HG03460 (cell line): ENCODE measurements around the gene NEAT1.

Experiments used
- ATAC-seq: cut with Tn5 transposase; IDR thresholded peaks from one replicate; pipeline ENCODE4 v1.9.1; 2021; ENCODE audit not compliant: unreplicated experiment

The NEAT1 gene

DNA sequence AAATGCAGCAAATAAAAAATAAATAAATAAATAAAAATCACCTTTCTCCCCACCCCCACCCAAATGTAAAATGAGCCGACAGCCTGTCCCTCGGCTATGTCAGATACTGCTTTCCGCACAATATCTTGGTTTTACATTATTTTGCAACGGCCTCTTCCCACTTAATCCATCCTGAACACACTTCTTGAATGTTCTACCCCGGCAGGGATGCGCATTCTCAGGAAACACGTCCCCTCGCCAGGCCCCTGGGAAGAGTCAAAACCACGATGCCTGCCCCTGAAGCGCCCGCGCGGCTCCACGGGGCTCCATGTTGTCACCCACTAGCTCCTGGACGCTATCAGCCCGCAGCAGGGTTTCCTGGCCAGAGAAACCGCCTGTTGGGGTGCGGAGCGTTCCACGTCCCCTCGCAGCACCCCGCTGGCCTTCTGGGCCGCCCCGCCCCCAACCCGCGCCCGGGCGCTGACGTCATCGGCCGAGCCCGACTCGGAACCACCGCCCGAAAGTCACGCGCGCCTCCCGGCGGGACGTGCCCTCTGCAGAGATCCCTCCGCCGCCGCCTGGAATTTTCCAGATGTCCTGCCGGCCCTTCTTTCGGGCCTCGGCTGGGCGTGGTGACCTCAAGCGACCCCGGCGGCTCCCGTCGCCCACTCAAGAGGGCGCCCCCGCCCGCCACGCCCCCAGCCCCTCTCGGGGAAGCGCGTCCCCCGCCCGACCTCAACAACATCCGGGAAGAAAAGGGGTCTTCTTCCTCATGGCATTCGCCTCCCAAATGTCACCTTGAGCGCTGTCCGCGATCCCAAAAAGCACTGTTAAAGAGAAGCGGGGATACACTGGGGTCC, 585 bp upstream of the NEAT1 start:
- no peak for ATAC-seq

DNA sequence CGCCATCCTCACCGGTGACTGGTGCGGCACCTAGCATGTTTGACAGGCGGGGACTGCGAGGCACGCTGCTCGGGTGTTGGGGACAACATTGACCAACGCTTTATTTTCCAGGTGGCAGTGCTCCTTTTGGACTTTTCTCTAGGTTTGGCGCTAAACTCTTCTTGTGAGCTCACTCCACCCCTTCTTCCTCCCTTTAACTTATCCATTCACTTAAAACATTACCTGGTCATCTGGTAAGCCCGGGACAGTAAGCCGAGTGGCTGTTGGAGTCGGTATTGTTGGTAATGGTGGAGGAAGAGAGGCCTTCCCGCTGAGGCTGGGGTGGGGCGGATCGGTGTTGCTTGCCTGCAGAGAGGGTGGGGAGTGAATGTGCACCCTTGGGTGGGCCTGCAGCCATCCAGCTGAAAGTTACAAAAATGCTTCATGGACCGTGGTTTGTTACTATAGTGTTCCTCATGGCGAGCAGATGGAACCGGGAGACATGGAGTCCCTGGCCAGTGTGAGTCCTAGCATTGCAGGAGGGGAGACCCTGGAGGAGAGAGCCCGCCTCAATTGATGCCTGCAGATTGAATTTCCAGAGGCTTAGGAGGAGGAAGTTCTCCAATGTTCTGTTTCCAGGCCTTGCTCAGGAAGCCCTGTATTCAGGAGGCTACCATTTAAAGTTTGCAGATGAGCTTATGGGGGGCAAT, 1.1 kb downstream of the NEAT1 start:
- ATAC-seq: no peak

DNA sequence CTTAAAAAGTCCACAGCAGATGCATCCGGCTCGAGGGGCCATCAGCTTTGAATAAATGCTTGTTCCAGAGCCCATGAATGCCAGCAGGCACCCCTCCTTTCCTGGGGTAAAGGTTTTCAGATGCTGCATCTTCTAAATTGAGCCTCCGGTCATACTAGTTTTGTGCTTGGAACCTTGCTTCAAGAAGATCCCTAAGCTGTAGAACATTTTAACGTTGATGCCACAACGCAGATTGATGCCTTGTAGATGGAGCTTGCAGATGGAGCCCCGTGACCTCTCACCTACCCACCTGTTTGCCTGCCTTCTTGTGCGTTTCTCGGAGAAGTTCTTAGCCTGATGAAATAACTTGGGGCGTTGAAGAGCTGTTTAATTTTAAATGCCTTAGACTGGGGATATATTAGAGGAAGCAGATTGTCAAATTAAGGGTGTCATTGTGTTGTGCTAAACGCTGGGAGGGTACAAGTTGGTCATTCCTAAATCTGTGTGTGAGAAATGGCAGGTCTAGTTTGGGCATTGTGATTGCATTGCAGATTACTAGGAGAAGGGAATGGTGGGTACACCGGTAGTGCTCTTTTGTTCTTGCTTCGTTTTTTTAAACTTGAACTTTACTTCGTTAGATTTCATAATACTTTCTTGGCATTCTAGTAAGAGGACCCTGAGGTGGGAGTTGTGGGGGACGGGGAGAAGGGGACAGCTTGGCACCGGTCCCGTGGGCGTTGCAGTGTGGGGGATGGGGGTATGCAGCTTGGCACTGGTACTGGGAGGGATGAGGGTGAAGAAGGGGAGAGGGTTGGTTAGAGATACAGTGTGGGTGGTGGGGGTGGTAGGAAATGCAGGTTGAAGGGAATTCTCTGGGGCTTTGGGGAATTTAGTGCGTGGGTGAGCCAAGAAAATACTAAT, 1.9 kb downstream of the NEAT1 start:
- no peak for ATAC-seq

DNA sequence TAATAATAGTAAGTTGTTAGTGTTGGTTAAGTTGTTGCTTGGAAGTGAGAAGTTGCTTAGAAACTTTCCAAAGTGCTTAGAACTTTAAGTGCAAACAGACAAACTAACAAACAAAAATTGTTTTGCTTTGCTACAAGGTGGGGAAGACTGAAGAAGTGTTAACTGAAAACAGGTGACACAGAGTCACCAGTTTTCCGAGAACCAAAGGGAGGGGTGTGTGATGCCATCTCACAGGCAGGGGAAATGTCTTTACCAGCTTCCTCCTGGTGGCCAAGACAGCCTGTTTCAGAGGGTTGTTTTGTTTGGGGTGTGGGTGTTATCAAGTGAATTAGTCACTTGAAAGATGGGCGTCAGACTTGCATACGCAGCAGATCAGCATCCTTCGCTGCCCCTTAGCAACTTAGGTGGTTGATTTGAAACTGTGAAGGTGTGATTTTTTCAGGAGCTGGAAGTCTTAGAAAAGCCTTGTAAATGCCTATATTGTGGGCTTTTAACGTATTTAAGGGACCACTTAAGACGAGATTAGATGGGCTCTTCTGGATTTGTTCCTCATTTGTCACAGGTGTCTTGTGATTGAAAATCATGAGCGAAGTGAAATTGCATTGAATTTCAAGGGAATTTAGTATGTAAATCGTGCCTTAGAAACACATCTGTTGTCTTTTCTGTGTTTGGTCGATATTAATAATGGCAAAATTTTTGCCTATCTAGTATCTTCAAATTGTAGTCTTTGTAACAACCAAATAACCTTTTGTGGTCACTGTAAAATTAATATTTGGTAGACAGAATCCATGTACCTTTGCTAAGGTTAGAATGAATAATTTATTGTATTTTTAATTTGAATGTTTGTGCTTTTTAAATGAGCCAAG, 2.7 kb downstream of the NEAT1 start:
- ATAC-seq: no peak

DNA sequence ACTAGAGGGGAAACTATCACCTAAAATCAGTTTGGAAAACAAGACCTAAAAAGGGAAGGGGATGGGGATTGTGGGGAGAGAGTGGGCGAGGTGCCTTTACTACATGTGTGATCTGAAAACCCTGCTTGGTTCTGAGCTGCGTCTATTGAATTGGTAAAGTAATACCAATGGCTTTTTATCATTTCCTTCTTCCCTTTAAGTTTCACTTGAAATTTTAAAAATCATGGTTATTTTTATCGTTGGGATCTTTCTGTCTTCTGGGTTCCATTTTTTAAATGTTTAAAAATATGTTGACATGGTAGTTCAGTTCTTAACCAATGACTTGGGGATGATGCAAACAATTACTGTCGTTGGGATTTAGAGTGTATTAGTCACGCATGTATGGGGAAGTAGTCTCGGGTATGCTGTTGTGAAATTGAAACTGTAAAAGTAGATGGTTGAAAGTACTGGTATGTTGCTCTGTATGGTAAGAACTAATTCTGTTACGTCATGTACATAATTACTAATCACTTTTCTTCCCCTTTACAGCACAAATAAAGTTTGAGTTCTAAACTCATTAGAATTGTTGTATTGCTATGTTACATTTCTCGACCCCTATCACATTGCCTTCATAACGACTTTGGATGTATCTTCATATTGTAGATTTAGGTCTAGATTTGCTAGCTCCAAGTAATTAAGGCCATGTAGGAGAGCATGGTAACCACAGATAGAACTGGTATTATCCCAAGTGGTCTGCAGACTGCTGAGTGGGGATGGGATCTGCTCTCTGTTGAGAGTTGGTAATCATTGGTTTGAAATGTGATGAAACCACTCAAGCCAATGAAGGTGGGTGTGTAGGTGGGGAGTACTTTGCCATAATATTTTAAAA, 3.6 kb downstream of the NEAT1 start:
- no peak for ATAC-seq

DNA sequence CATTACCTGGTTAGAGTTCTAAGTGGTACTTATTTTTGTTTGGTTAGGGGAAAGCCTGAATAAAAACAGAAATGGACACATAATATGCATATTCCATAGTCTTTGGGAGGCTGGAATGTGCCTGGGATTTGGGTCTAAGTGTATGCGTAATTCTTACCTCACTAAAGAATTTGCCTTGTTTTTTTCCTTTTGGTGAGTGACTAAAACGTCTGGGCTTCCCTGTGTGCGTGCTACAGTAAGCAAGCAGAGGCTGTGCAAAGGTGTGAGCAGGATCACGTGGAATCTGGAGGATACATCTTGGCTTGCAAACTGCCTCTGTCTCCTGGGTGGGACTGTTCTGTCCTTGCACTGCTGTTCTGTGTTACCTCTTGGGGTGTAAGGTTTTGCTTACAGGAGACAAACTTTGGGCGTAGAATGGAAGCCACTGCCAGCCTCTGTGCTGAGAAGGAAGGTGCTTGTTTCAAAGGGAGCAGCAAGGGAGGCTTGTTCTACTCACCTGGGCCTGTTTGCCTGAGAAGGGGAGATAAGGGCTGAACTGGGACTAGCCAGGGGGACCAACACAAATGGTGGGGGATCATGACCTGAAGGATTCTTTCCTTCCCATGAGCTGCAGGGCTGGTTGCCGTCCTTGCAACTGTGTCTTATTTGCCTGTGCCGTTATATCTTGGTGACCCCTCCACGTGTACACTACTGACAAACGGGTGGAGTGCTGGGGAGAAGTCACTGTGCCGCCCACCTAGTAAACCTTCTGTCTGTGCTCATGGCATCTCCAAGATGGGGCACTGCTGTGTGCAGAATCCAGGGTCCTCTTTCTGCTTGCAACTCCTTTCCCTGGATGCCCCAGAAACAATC, 4.5 kb downstream of the NEAT1 start:
- ATAC-seq: no peak

DNA sequence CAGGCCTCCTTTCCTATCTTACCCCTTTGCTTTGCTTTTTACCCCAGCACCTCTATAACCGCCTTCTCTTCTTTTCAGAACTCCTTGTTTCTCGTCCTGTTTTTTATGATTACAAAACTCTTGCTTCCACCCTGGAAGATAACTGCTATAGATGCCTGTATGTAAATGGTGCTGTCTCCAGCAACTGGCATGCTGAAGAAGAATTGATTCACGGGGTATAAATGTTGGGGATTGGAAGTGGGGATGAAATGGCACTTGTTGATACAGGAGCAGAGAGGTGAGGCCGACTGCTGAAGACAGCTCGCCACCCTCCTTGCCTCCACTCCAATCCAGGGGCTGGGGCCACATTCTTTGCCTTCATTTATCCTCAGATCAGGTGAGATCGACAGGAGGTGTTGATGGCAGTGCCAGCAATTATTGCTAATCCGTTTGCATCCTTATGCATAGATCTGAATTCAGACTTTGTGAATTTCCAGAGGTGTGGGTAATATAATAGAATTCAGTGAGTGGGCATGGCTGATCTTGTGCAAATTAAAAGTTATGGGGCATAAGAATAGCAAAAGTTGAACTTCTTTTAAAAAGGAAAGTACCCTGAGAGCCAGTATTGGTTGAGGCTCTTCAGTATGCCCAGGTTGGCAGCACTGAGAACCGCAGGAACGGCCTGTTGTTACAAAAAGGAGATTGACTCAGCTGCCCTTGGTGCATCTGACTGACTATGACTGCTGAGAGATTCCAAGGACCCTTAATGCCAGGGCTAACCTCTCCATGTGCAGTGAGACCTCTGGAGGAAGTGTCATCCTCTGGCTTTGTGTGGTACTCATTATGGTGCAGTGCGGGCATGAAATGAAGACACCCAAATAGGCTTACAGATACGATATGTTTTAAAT, 5.3 kb downstream of the NEAT1 start:
- no peak for ATAC-seq

DNA sequence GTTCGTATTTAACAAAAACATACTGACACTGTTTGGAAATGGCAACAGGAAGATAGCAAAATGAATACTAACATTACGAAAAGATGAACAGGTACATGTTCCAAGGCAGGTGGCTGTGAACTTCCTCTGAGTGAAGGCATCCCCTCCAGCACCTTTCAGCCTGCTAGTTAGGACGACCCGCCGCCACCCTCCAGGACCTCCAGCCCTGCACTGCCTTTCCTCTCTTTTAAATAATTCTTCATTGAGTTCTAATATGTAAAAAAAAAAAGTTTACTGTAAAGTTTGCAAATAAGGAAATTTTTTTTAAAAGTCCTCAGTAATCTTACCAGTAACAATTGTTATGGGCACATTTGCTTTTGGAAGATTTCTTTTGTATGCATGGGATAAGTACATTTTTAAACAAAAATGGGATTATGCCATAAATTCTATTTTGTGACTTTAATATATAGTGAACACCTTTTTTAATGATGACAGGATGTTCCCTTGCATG, 6.0 kb downstream of the NEAT1 start:
- no peak for ATAC-seq

DNA sequence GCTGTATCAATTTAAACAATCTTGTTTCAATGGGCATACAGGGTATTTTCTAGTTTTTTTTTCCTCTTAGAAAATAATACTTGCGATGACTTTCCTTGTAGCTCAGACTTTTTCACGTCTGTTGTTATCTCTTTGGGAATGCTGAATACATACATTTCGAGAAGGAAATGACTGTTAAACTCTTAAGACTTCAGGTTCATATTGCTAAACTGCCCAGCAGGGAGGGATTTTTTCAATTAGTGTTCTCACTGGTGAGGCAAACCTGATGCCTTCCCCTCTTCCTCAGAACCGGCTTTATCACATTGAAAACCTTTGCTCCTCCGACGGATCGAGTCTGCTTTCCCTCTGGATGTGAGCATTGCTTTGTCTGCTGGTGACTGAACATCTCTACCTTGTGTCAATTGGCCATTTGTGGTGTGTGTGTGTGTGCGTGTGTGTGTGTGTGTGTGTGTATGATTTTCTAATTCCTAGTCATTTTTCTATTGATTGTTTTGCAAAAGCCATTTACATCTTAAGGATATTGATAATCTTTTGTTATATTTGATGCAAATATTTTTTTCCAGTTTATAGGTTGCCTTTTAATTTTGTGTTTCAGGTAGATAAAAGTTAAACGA, 6.6 kb downstream of the NEAT1 start:
- no peak for ATAC-seq

DNA sequence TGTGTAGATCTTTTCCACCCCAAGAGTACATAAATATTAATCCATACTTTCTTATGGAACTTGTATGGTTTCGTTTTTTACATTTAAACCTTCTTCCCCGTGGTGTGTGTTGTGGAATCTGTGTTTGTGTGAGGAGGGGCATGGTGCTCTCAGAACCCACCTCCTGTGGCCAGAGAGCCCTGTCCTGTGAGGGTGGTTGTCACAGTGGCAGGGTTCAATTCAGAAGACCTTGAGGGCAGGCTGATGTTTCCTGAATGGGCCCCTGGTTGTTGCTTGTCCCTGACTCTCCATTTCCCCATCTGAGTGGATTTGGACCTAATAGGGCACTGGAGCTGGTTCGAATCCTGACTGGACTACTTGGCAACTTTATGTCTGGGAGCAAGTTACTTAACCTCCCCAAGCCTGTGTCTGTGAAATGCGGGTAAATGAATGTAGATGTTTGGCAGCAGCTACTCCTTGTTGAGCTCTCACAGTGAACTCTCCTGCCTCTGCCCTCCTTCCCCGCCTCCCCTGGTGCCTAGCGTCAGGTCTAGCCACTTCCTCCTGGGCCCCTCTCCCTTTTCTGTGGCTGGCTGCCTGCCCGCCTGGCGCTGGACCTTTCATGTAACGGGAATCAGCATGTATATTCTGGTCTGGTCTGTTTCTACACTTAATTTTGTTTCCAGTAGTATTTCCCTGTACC, 7.3 kb downstream of the NEAT1 start:
- ATAC-seq: no peak

DNA sequence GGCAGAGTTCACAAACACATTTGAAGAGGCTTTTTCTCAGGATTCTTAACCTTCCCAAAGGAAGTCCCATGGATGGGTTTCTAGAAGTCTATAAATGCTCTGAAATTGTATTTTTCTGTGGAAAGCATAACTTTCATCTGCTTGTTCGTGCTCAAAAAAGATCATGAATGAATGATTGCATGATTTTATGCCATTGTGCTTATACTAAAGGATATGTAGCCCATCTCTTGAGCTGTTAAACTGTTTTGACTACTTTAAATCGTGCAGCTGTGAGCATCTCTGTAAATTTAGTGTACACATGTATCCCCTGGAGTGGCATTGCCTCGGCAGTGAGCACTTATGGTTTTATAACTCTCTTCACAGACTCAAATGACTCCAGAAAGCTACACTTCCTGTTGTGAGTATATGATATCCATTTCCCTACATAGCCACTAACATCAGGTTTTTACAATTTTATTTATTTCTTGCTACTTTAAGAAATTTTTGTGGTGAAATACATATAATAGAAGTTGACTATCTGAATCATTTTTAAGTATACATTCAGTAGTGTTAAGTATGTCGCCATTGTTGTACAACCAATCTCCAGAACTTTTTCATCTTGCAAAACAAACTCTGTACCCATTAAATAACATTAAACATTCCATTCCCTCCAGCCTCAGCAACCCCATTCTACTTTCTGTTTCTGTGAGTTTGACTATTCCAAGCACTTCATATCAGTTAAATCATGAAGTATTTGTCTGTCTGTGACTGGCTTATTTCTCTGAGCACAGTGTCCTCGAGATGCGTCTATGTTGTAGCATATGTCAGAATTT, 8.0 kb downstream of the NEAT1 start:
- ATAC-seq: no peak

DNA sequence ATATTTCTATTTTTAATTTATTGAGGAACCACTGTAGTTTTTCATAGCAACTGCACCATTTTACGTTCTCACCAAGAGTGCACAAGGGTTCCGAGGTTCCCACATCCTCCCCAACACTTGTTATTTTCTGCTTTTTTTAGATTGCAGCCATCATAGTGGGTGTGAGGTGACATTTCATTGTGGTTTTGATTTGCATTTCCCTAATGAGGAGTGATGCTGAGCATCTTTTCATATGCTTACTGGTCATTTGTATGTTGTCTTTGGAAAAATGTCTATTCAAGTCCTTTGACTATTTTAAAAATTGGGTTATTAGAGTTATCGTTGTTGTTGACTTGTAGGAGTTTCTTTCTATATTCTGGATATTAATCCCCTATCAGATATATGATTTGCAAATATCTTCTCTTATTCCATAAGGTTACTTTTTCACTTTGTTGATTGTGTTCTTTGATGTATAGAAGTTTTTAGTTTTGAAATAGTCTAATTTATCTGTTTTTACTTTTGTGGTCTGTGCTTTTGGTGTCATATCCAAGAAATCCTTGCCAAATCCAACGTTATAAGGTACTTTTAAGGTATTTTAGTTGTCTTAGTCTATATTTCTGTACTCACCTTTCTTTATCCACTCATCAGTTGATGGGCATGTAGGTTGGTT, 9.0 kb downstream of the NEAT1 start:
- no peak for ATAC-seq

DNA sequence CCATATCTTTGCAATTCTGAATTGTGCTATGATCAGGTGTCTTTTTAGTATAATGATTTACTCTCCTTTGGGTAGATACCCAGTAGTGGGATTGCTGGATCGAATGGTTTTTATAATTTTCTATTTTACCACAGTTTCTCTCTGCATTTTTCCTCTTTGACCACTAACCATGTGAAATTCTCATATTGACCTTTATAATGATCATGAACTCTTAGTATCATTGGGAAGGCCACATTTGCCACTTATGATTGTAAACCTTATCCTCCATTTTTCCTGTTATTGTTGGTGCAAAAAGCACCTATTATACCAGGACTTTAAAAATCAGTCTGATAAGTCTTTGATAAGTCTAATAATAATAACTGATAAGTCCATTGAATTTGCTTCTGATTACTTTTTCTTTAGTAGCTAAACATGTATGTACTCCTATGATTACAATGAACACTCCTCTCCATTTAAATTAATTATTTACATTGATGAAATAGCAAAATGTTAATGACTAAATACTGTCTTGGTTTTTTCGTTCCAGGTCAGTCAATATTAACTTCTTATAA, 9.6 kb downstream of the NEAT1 start:
- no peak for ATAC-seq

DNA sequence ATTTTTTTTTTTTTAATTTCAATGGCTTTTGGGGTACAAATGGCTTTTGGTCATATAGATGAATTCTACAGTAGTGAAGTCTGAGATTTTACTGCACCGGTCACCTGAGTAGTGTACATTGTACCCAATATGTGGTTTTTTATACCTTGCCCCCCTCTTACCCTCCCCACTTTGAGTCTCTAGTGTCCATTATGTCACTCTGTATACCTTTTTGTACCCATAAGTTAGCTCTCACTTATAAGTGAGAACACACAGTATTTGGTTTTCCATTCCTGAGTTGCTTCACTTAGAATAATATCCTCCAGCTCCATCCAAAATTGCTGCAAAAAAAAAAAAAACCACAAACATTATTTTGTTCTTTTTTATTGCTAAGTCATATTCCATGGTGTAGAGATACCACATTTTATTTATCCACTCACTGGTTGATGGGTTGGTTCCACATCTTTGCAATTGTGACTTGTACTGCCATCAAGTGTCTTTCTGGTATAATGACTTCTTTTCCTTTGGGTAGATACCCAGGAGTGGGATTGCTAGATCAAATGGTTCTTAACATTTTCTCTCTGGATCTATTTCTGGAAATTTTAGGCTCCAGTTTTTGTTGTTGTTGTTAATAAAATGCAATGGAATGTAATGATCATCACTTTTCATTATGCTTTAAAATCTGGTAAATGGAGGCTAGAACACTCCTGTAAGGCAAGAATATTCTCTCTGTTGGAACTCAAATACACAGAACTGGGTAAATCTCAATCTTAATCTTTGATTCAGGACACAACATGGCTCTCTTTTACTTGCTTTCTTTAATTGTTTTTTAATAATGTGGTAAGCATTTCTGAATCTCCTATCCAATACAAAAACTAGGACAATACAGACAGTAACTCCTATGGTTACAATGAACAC, 10.3 kb downstream of the NEAT1 start:
- no peak for ATAC-seq
